ENCODE data around the gene LTO1. TPM values are rescaled to one million over a fixed set of nuclear protein-coding genes. Genes with fewer than 3 reads are reported as not detected.

The LTO1 gene
- total and polyA plus RNA-seq, 2 experiments from 2014 or later, result 20.1 to 23.3 TPM

GRCh38 chr11:69666752-69667536 is 8.2 kb downstream of the LTO1 start:
- no peaks in the 10 kb centered on the region for H3K27me3 ChIP-seq (ENCODE audit: insufficient read depth)
- no peaks in the 10 kb centered on the region for H3K9me2 ChIP-seq (ENCODE audit: insufficient read depth)
- H3K36me3 ChIP-seq (ENCODE audit: insufficient read depth), result peaks cover 6% of the 10 kb centered on the region; the same call in 1 of the 2 replicates
- no peak for TF ChIP-seq REST (IDR thresholded peaks at IDR 0.05; ENCODE audit: unreplicated experiment)
- no peak for TF ChIP-seq STAT1 (IDR thresholded peaks at IDR 0.05; ENCODE audit: unreplicated experiment)
- no peak for TF ChIP-seq ZNF114 (CRISPR knock-in tag; IDR thresholded peaks at IDR 0.05)
- no peak for TF ChIP-seq NANOG (IDR thresholded peaks at IDR 0.05; ENCODE audit: borderline replicate concordance)
- TF ChIP-seq ZNF462 (CRISPR knock-in tag; IDR thresholded peaks at IDR 0.05), result no peak
- TF ChIP-seq POLR2AphosphoS5 (IDR thresholded peaks at IDR 0.05; ENCODE audit: low read depth), result no peak
- no peak for TF ChIP-seq EZH2phosphoT487 (IDR thresholded peaks at IDR 0.05; ENCODE audit: unreplicated experiment)
- TF ChIP-seq EZH2 (IDR thresholded peaks at IDR 0.05; ENCODE audit: low read depth, unreplicated experiment), result no peak
- no peak for TF ChIP-seq ETS1 (IDR thresholded peaks at IDR 0.05)
- no peak for TF ChIP-seq JUNB (IDR thresholded peaks at IDR 0.05; ENCODE audit: unreplicated experiment)
- no peak for TF ChIP-seq ZNF331 (CRISPR knock-in tag; IDR thresholded peaks at IDR 0.05; ENCODE audit: low read depth)
- ATAC-seq (no peak), DNase-seq (ENCODE audit: low spot score) (no peak)
- Mint-ChIP-seq H3K36me3 (ENCODE audit: low read depth) (peaks cover 36% of the 10 kb centered on the region), H3K27me3 (ENCODE audit: insufficient read depth, low read depth, poor library complexity) (peaks cover 10% of the 10 kb centered on the region), H3K4me3 (no peak overlapping the region), H3K4me1 (peaks cover 10% of the 10 kb centered on the region), H3K9me3 (no peaks in the 10 kb centered on the region), H3K27ac (no peak overlapping the region)
- no peak overlapping the region for H3K4me2 ChIP-seq
- H3K4me3 ChIP-seq, result no peak overlapping the region
- H3K4me1 ChIP-seq (ENCODE audit: insufficient read depth), result no peaks in the 10 kb centered on the region
- H2AFZ ChIP-seq, result no peak overlapping the region
- H3K27ac ChIP-seq (ENCODE audit: low read depth), result no peak overlapping the region
- H4K20me1 ChIP-seq (replicated peaks; ENCODE audit: insufficient read depth), result no peaks in the 10 kb centered on the region; the same call in 1 of the 2 replicates
- peaks cover 13% of the 10 kb centered on the region; the same call in 1 of the 2 replicates for H3F3A ChIP-seq (replicated peaks; ENCODE audit: low read depth)
- H3K79me2 ChIP-seq (replicated peaks; ENCODE audit: insufficient read depth), result peaks cover 6% of the 10 kb centered on the region; the same call in 1 of the 2 replicates

All from GM23338 (cell line).